HEK293T (cell line): ENCODE measurements around the gene SYNE2.

Experiments used
- ARNT ChIP-seq: fragments of 450-650 bp; IDR thresholded peaks from 2 replicates; pipeline ENCODE4 v1.6.1; 2017; ENCODE audit warnings: mild to moderate bottlenecking
- BHLHE40 ChIP-seq: fragments of 450-650 bp; IDR thresholded peaks from 2 replicates; pipeline ENCODE4 v1.6.1; 2016; ENCODE audit warnings: mild to moderate bottlenecking, moderate library complexity, borderline replicate concordance
- ELF4 ChIP-seq: fragments of 450-650 bp; IDR thresholded peaks from 2 replicates; pipeline ENCODE4 v1.6.1; 2017; ENCODE audit warnings: antibody characterized with exemption
- FOXA1 ChIP-seq: fragments of 450-650 bp; IDR thresholded peaks from 2 replicates; pipeline ENCODE4 v1.6.1; 2016; ENCODE audit warnings: mild to moderate bottlenecking
- FOXK2 ChIP-seq: fragments of 450-650 bp; IDR thresholded peaks from 2 replicates; pipeline ENCODE4 v1.6.1; 2016; ENCODE audit warnings: mild to moderate bottlenecking
- FOXM1 ChIP-seq: fragments of 450-650 bp; IDR thresholded peaks from 2 replicates; pipeline ENCODE4 v1.6.1; 2017; ENCODE audit warnings: mild to moderate bottlenecking, borderline replicate concordance
- HDGF ChIP-seq: fragments of 450-650 bp; IDR thresholded peaks from 2 replicates; pipeline ENCODE4 v1.6.1; 2017; ENCODE audit warnings: antibody characterized with exemption, borderline replicate concordance
- LEF1 ChIP-seq: fragments of 450-650 bp; IDR thresholded peaks from 2 replicates; pipeline ENCODE4 v1.6.1; 2017; ENCODE audit warnings: mild to moderate bottlenecking, borderline replicate concordance
- NFRKB ChIP-seq: fragments of 450-650 bp; IDR thresholded peaks from 2 replicates; pipeline ENCODE4 v1.6.1; 2016; ENCODE audit warnings: mild to moderate bottlenecking, moderate library complexity
- PKNOX1 ChIP-seq: fragments of 450-650 bp; IDR thresholded peaks from 2 replicates; pipeline ENCODE4 v1.6.1; 2016
- SP1 ChIP-seq: fragments of 450-650 bp; IDR thresholded peaks from 2 replicates; pipeline ENCODE4 v1.6.1; 2017
- SUZ12 ChIP-seq: fragments of 450-650 bp; IDR thresholded peaks from 2 replicates; pipeline ENCODE4 v1.6.1; 2016; ENCODE audit warnings: mild to moderate bottlenecking
- TARDBP ChIP-seq: fragments of 450-650 bp; IDR thresholded peaks from 2 replicates; pipeline ENCODE4 v1.6.1; 2016
- ZNF384 ChIP-seq: fragments of 450-650 bp; IDR thresholded peaks from 2 replicates; pipeline ENCODE4 v1.6.1; 2016

GRCh38 chr14:64114796-64115195, 262.0 kb downstream of the SYNE2 start:
- TF ChIP-seq LEF1, result no peak
- TF ChIP-seq ZNF384, result no peak
- TF ChIP-seq PKNOX1, result no peak
- no peak for TF ChIP-seq NFRKB
- no peak for TF ChIP-seq BHLHE40
- no peak for TF ChIP-seq SUZ12
- TF ChIP-seq TARDBP, result no peak
- TF ChIP-seq SP1, result no peak
- TF ChIP-seq FOXA1, result no peak
- TF ChIP-seq ELF4, result no peak
- TF ChIP-seq ARNT, result no peak
- no peak for TF ChIP-seq FOXK2
- no peak for TF ChIP-seq FOXM1
- no peak for TF ChIP-seq HDGF
